Epithelial cell of alveolus of lung (primary cell): ENCODE data around the gene BBLN. TPM values are rescaled to one million over a fixed set of nuclear protein-coding genes. Genes with fewer than 3 reads are reported as not detected.

ENCODE experiments used
- total RNA-seq: library from RNA; depleted of rRNA; stranded (reverse); fragments of >200 nt; gene quantifications from 2 replicates; pipeline ENCODE4 v1.2.1, GENCODE V29; 2015

The BBLN gene
- 265 and 358 TPM in 2 replicates for total RNA-seq

GRCh38 chr9:128159784-128160602, at the start of gene BBLN:
Gene BBLN, plus strand, starts transcription at chr9:128160265. Its CDS starts 143 bp downstream, at chr9:128160408.

DNA sequence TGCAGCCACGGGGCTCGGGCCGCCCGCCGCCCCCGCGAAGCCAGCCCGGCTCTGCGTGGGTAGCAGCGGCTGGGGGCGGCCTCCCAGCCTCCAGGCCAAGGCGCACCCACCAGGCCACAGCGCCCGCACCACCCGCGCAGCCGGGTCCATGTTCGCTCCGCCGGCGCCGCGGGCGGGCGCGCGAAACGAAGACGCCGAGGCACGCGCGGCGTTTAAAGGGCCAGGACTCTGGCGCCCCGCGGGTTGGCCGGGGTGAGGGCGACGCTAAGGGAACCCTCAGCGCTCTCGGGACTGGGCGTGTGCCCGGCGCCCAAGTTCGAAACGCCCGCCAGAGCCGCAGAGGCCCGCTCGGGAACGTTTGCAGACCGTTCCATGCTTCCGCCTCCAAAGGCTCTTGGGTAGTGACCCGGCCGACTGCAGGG, 32.5 kb upstream of the BBLN start, which contains the start of gene PTGES2:
TSS of gene PTGES2 (minus strand) at position 162 of the 422 bp plus-strand sequence. CDS start at position 150, 12 bp downstream.

DNA sequence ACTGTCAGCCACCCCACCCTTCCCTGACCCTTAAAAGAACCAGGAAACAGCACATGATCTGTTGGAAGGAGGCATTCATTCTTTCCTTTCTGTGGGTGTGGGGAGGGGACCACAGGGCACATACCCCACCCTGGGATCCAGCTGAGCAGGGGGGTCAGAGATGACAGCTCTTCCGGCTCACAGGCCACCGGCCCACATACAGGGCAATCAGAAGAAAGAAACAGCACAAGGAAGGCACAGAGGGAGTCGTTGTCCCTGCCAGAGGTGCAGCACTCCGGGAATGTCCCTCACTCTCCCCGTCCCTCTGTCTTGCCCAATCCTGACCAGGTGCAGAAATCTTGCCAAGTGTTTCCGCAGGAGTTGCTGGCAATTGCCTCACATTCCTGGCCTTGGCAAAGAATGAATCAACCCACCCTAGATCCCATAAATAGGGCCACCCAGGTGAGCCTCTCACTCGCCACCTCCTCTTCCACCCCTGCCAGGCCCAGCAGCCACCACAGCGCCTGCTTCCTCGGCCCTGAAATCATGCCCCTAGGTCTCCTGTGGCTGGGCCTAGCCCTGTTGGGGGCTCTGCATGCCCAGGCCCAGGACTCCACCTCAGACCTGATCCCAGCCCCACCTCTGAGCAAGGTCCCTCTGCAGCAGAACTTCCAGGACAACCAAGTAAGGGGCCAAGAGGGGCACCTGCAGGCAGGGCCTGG, 10.9 kb upstream of the BBLN start, which contains the start of gene LCN2:
TSS of gene LCN2 (plus strand) at position 453 of the 701 bp plus-strand sequence. CDS start at position 526, 73 bp downstream.

GRCh38 chr9:128191406-128192046, 31.5 kb downstream of the BBLN start, which contains the start of gene CIZ1:
Gene CIZ1, minus strand, starts transcription at chr9:128191572. Its CDS starts 715 bp downstream, at chr9:128190857.

DNA sequence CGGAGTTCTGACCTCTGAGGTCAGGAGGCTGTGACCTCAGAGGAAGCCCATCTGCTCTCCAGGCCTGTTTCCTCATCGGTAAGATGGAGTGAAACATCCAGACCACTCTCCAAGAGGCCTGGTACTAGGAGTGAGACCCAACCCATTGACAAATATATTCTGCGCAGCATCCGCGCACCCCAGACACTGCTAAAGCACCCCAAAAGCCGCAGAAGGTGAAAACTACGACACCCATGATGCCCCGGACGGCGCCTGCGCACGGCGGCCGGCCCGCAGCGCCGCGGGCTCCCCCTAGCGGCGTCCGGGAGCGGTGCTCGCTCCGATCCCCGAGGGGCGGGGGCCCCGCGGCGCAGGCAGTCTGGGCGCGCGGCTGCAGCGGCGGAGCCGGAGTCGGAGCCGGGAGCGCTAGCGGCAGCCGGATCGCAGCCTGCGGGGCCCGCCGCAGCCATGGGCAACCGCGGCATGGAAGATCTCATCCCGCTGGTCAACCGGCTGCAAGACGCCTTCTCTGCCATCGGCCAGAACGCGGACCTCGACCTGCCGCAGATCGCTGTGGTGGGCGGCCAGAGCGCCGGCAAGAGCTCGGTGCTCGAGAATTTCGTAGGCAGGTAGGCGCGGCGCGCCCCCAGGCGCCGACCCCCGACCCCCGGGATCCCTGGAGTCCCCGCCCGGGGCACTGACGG, 43.1 kb downstream of the BBLN start, which contains the start of gene DNM1:
TSS of gene DNM1 (plus strand) at position 356 of the 683 bp plus-strand sequence. CDS start at position 448, 92 bp downstream.

Other genes starting within 250 kb of the BBLN start
- 33.8 and 56.2 TPM in 2 replicates for gene ST6GALNAC4, start 243.2 kb upstream of the BBLN start, total RNA-seq
- gene PIP5KL1, start 229.5 kb upstream of the BBLN start, total RNA-seq: 1.9 and 3.7 TPM in 2 replicates
- 15.3 and 21.7 TPM in 2 replicates for gene DPM2, start 222.4 kb upstream of the BBLN start, total RNA-seq
- 5.3 and 6.6 TPM in 2 replicates for gene EEIG1, start 179.3 kb upstream of the BBLN start, total RNA-seq
- 6.6 and 11.5 TPM in 2 replicates for gene NAIF1, start 92.9 kb upstream of the BBLN start, total RNA-seq
- 14.8 and 15.6 TPM in 2 replicates for gene SLC25A25, start 92.0 kb upstream of the BBLN start, total RNA-seq
- gene PTGES2, start 32.5 kb upstream of the BBLN start, total RNA-seq: 55.6 and 70.1 TPM in 2 replicates
- 1.8 TPM in 1 of 2 replicates, not detected in the other for gene LCN2, start 10.8 kb upstream of the BBLN start, total RNA-seq
- 37.4 and 61.9 TPM in 2 replicates for gene CIZ1, start 31.3 kb downstream of the BBLN start, total RNA-seq
- gene DNM1, start 43.1 kb downstream of the BBLN start, total RNA-seq: 8.7 and 23.2 TPM in 2 replicates
- 77.1 and 120 TPM in 2 replicates for gene GOLGA2, start 115.7 kb downstream of the BBLN start, total RNA-seq
- gene SWI5, start 116.0 kb downstream of the BBLN start, total RNA-seq: 29.1 and 45.1 TPM in 2 replicates
- gene TRUB2, start 162.2 kb downstream of the BBLN start, total RNA-seq: 12.9 and 20.2 TPM in 2 replicates
- gene COQ4, start 162.6 kb downstream of the BBLN start, total RNA-seq: 34.3 and 59.9 TPM in 2 replicates
- gene SLC27A4, start 180.3 kb downstream of the BBLN start, total RNA-seq: 16.4 and 26.8 TPM in 2 replicates
- gene URM1, start 211.1 kb downstream of the BBLN start, total RNA-seq: 37.8 and 39.4 TPM in 2 replicates